Heart left ventricle (tissue), 13 donors: Measurements from ENCODE around the gene TAAR1.

Source experiments
- CTCF ChIP-seq, 12 donors: fragments of 200-600 bp; sonication (generic) in 4 of 12; IDR thresholded peaks; one replicate each; pipeline versions ENCODE4 v1.5.0 to v1.8.0; 2018 to 2022; ENCODE audit warnings: antibody characterized with exemption in 12 of 12, mild to moderate bottlenecking in 5 of 12
- POLR2A ChIP-seq, 2 donors: fragments of 450-650 bp; IDR thresholded peaks; one replicate each; pipeline ENCODE4 v1.6.1; 2017; ENCODE audit warnings: antibody characterized with exemption in 2 of 2, mild to moderate bottlenecking in 2 of 2, moderate library complexity in 2 of 2
- donor health status: ischemic (EF 13 %, LVEDD 7.1; RV severe dilation, severe dysfunction).
- donor health status: DM: no; HTN: yes; CAD: no.
- donor health status: DM: no; HTN: no; CAD: no.
- donor health status: ischemic (EF 25% LVEDD 6.9; RV normal size, moderate dysfunction).
- donor health status: ischemic (EF 25% LVEDD 5.7; RV mildly dilated, moderate dysfunction).
- donor health status: ischemic (EF 35%, LVEDD 5.7; RV mildly dilated, moderate dysfunction).
- donor health status: nonischemic (EF 11% LVEDD 7.7; RV severe dilation, severe dysfunction).
- donor health status: DM: yes; HTN: yes; CAD: no.
- donor health status: PGD.
- donor health status: ischemic (EF 29% LVEDD 5.4; RV normal size, mild dysfunction).
- donor health status: nonischemic (EF 23%, LVEDD 6.1; RV moderate dilation, normal function).

- TF ChIP-seq CTCF (IDR thresholded peaks at IDR 0.05) = no peak
- no peak for TF ChIP-seq POLR2A (IDR thresholded peaks at IDR 0.05)
Measured at GRCh38 chr6:132633362-132633761, 25.6 kb downstream of the TAAR1 start.
